HepG2 (cell line): ENCODE measurements around the gene PNKD. TPM values are rescaled to one million over a fixed set of nuclear protein-coding genes. Genes with fewer than 3 reads are reported as not detected.

Source experiments
- BRD4 ChIP-seq: sonication (generic); formaldehyde crosslinking; IDR thresholded peaks from 2 replicates; pipeline ENCODE4 v1.4.0; 2020; ENCODE audit warnings: missing genetic modification reagents
- CBFB ChIP-seq: sonication (generic); formaldehyde crosslinking; IDR thresholded peaks from 2 replicates; pipeline ENCODE4 v1.4.0; 2020; ENCODE audit warnings: missing genetic modification reagents
- EHMT2 ChIP-seq: fragments of 200-600 bp; sonication (generic); IDR thresholded peaks from 2 replicates; pipeline ENCODE4 v1.7.0; 2017; ENCODE audit warnings: antibody characterized with exemption, low read depth, low read length, borderline replicate concordance
- ETV6 ChIP-seq: sonication (generic); formaldehyde crosslinking; conservative IDR thresholded peaks from 2 replicates; pipeline ENCODE4 v1.4.0; 2020; ENCODE audit warnings: missing genetic modification reagents
- FOXM1 ChIP-seq: sonication (generic); formaldehyde crosslinking; IDR thresholded peaks from 2 replicates; pipeline ENCODE4 v1.5.0; 2020; ENCODE audit warnings: missing genetic modification reagents
- GATAD1 ChIP-seq: IDR thresholded peaks from 2 replicates; pipeline ENCODE4 v1.6.1; 2016; ENCODE audit warnings: missing genetic modification reagents, missing compliant biosample characterization
- GATAD2A ChIP-seq: IDR thresholded peaks from 2 replicates; pipeline ENCODE4 v1.6.1; 2016
- GFI1 ChIP-seq: sonication (generic); formaldehyde crosslinking; IDR thresholded peaks from 2 replicates; pipeline ENCODE4 v1.5.0; 2020; ENCODE audit warnings: missing genetic modification reagents, mild to moderate bottlenecking, borderline replicate concordance
- HNF1B ChIP-seq: sonication (generic); formaldehyde crosslinking; IDR thresholded peaks from 2 replicates; pipeline ENCODE4 v1.5.1; 2020; ENCODE audit warnings: mild to moderate bottlenecking, moderate library complexity, missing genetic modification reagents
- HNF4A ChIP-seq: sonication (generic); formaldehyde crosslinking; IDR thresholded peaks from 2 replicates; pipeline ENCODE4 v1.4.0; 2020; ENCODE audit warnings: missing genetic modification reagents
- HOXA5 ChIP-seq: sonication (generic); formaldehyde crosslinking; IDR thresholded peaks from 2 replicates; pipeline ENCODE4 v1.4.0; 2020; ENCODE audit warnings: missing genetic modification reagents
- KAT8 ChIP-seq: IDR thresholded peaks from 2 replicates; pipeline ENCODE4 v1.6.1; 2016; ENCODE audit warnings: missing genetic modification reagents, missing compliant biosample characterization
- LCORL ChIP-seq, 2 experiments: fragments of 450-650 bp in 1 of 2; sonication (generic) in 1 of 2; formaldehyde crosslinking in 1 of 2; IDR thresholded peaks; 2 replicates each; pipeline versions ENCODE4 v1.5.0 to v1.6.1; 2017 to 2020; ENCODE audit warnings: antibody characterized with exemption in 1 of 2, missing genetic modification reagents in 1 of 2
- MED1 ChIP-seq: sonication (generic); formaldehyde crosslinking; IDR thresholded peaks from 2 replicates; pipeline ENCODE4 v1.4.0; 2020; ENCODE audit warnings: missing genetic modification reagents
- NFIC ChIP-seq: IDR thresholded peaks from 2 replicates; pipeline ENCODE4 v1.6.1; 2012; ENCODE audit warnings: mild to moderate bottlenecking, low read length, inconsistent platforms
- PRDM4 ChIP-seq: sonication (generic); formaldehyde crosslinking; IDR thresholded peaks from 2 replicates; pipeline ENCODE4 v1.9.0; 2021; ENCODE audit warnings: missing genetic modification reagents, borderline replicate concordance
- RELA ChIP-seq: sonication (generic); formaldehyde crosslinking; IDR thresholded peaks from 2 replicates; pipeline ENCODE4 v1.4.0; 2020; ENCODE audit warnings: missing genetic modification reagents
- SMAD3 ChIP-seq: sonication (generic); formaldehyde crosslinking; IDR thresholded peaks from 2 replicates; pipeline ENCODE4 v1.4.0; 2020; ENCODE audit warnings: missing genetic modification reagents
- TGIF2 ChIP-seq: IDR thresholded peaks from 2 replicates; pipeline ENCODE4 v1.6.1; 2016; ENCODE audit warnings: control low read depth, missing compliant biosample characterization
- ZBTB3 ChIP-seq: sonication (generic); formaldehyde crosslinking; IDR thresholded peaks from 2 replicates; pipeline ENCODE4 v1.4.0; 2020; ENCODE audit warnings: low read depth, mild to moderate bottlenecking, moderate library complexity, missing genetic modification reagents, borderline replicate concordance
- ZNF136 ChIP-seq: sonication (generic); formaldehyde crosslinking; IDR thresholded peaks from 2 replicates; pipeline ENCODE4 v1.8.1; 2022; ENCODE audit warnings: low read depth, mild to moderate bottlenecking, moderate library complexity, missing genetic modification reagents
- ZNF331 ChIP-seq: sonication (generic); formaldehyde crosslinking; IDR thresholded peaks from 2 replicates; pipeline ENCODE4 v1.4.0; 2020; ENCODE audit warnings: missing genetic modification reagents
- ZNF432 ChIP-seq: sonication (generic); formaldehyde crosslinking; IDR thresholded peaks from 2 replicates; pipeline ENCODE4 v1.5.0; 2020; ENCODE audit warnings: missing genetic modification reagents, mild to moderate bottlenecking, borderline replicate concordance
- ZNF556 ChIP-seq: sonication (generic); formaldehyde crosslinking; IDR thresholded peaks from 2 replicates; pipeline ENCODE4 v1.4.0; 2020; ENCODE audit warnings: mild to moderate bottlenecking, missing genetic modification reagents, borderline replicate concordance
- ZNF567 ChIP-seq: sonication (generic); formaldehyde crosslinking; IDR thresholded peaks from 2 replicates; pipeline ENCODE4 v1.8.1; 2023; ENCODE audit warnings: mild to moderate bottlenecking, missing genetic modification reagents, borderline replicate concordance
- ZNF670 ChIP-seq: sonication (generic); formaldehyde crosslinking; IDR thresholded peaks from 2 replicates; pipeline ENCODE4 v1.8.0; 2022; ENCODE audit warnings: mild to moderate bottlenecking, missing genetic modification reagents, borderline replicate concordance
- ZNF713 ChIP-seq: sonication (generic); formaldehyde crosslinking; IDR thresholded peaks from 2 replicates; pipeline ENCODE4 v1.4.0; 2020; ENCODE audit warnings: mild to moderate bottlenecking, missing genetic modification reagents
- ZNF720 ChIP-seq: sonication (generic); formaldehyde crosslinking; IDR thresholded peaks from 2 replicates; pipeline ENCODE4 v1.4.0; 2020; ENCODE audit warnings: missing genetic modification reagents
- ZNF761 ChIP-seq: sonication (generic); formaldehyde crosslinking; conservative IDR thresholded peaks from 2 replicates; pipeline ENCODE4 v1.4.0; 2020; ENCODE audit warnings: mild to moderate bottlenecking, missing genetic modification reagents
- polyA plus RNA-seq, 8 experiments: library from polyadenylated mRNA; depleted of rRNA in 3 of 8; stranded (reverse) in 7 of 8; unstranded in 1 of 8; fragments of >200 nt; fragmentation: Illumina TruSeq in 4 of 8; extraction: Trizol in 4 of 8; gene quantifications; 2 replicates each; pipeline versions ENCODE4 v1.2.1 to v1.2.3, GENCODE V29; 2011 to 2016; ENCODE audit warnings: low read depth in 4 of 8, missing spikeins in 1 of 8, mixed read lengths in 1 of 8; ENCODE audit not compliant: insufficient read depth in 1 of 8
- total RNA-seq, 5 experiments: library from RNA; depleted of rRNA; stranded (reverse); fragments of >200 nt; fragmentation: Illumina TruSeq; extraction: Trizol; gene quantifications; 2 replicates each; pipeline ENCODE4 v1.2.3, GENCODE V29; 2016; ENCODE audit warnings: low read depth in 1 of 5

Gene PNKD
- total and polyA plus RNA-seq, 2 of the 13 experiments (the other 11 are each of a cell fraction or from before 2014, with no cell fraction given), result 55.9 to 80.4 TPM

DNA sequence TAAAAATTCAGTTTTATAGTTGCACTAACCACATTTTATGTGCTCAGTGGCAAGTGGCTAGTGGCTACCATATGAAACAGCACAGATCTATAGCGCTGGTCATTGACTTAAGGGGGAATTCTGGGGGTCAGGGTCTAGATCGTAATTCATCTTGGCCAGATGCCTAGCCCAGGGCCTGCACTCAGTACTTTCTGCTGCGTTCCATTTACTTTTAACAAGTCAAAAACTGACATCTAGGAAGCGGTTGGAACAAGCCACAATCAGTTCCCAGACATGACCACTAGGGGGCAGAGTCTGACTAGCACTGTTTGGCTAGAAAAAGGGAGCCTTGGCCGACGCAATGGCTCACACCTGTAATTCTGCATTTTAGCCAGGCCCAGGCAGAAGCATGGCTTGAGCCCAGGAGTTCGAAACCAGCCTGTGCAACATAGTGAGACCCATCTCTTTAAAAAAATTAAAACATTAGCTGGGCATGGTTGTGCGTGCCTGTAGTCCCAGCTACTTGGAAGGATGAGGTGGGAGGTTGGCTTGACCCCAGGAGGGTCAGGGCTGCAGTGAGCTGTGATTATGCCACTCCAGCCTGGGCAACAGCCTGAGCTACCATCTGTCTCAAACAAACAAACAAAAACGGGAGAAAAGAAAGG is 31.0 kb downstream of the PNKD start (continued):
- TF ChIP-seq HNF4A (CRISPR knock-in tag), result peak; percentile 48; the same call in 1 of the 2 replicates
- peak; percentile 34; the same call in 1 of the 2 replicates for TF ChIP-seq EHMT2
- TF ChIP-seq NFIC, result peak; percentile 54; the same call in 1 of the 2 replicates
- TF ChIP-seq MED1 (CRISPR knock-in tag), result peak; percentile 82
- peak; percentile 45 for TF ChIP-seq ZNF670 (CRISPR knock-in tag)
- TF ChIP-seq ZNF556 (CRISPR knock-in tag), result 0 out of 2 replicates have a peak, but pooled peaks have one; percentile 64
- TF ChIP-seq KAT8 (CRISPR knock-in tag), result peak; percentile 57; the same call in 1 of the 2 replicates
- TF ChIP-seq TGIF2 (CRISPR knock-in tag), result 0 out of 2 replicates have a peak, but pooled peaks have one; percentile 30
- peak; percentile 69; the same call in 1 of the 2 replicates for TF ChIP-seq SMAD3
- TF ChIP-seq RELA (CRISPR knock-in tag), result peak; percentile 83
- TF ChIP-seq ZNF713 (CRISPR knock-in tag), result 0 out of 2 replicates have a peak, but pooled peaks have one; percentile 52
- no peak for TF ChIP-seq ZNF720 (CRISPR knock-in tag)
- TF ChIP-seq ZBTB3 (CRISPR knock-in tag), result no peak
- TF ChIP-seq PRDM4 (CRISPR knock-in tag), result peak; percentile 89; the same call in 1 of the 2 replicates
- TF ChIP-seq LCORL (IDR thresholded peaks at IDR 0.05), result no peak
- TF ChIP-seq LCORL (CRISPR knock-in tag; IDR thresholded peaks at IDR 0.05), result peak; percentile 92
- peak; percentile 90 for TF ChIP-seq ZNF331
- TF ChIP-seq FOXM1 (CRISPR knock-in tag), result no peak
- no peak for TF ChIP-seq ZNF761 (CRISPR knock-in tag)
- TF ChIP-seq GATAD2A (CRISPR knock-in tag), result peak; percentile 81
- TF ChIP-seq GATAD1, result peak; percentile 64; the same call in 1 of the 2 replicates
- TF ChIP-seq ZNF136 (CRISPR knock-in tag), result peak; percentile 85; the same call in 1 of the 2 replicates
- peak; percentile 68; the same call in 1 of the 2 replicates for TF ChIP-seq CBFB (CRISPR knock-in tag)
- no peak for TF ChIP-seq BRD4 (CRISPR knock-in tag)
- peak; percentile 66; the same call in 1 of the 2 replicates for TF ChIP-seq HOXA5 (CRISPR knock-in tag)
- peak; percentile 93; the same call in 1 of the 2 replicates for TF ChIP-seq ZNF567
- TF ChIP-seq GFI1 (CRISPR knock-in tag), result peak; percentile 69
- TF ChIP-seq HNF1B (CRISPR knock-in tag), result peak; percentile 86
- no peak for TF ChIP-seq ZNF432
- peak; percentile 79; the same call in 1 of the 2 replicates for TF ChIP-seq ETV6 (CRISPR knock-in tag)
